ENCODE measurements around the gene NPRL2.

NPRL2 gene

GRCh38 chr3:50302095-50303012, 48.2 kb downstream of the NPRL2 start:
- H3K36me3 ChIP-seq (ENCODE audit: control insufficient read depth, insufficient read depth, low read length) = no peaks in the 10 kb centered on the region
- no peaks in the 10 kb centered on the region for H3K27me3 ChIP-seq (ENCODE audit: control insufficient read depth, insufficient read depth, low read length)
- H3K9ac ChIP-seq (ENCODE audit: low read length) = no peak overlapping the region
- H3K4me1 ChIP-seq (ENCODE audit: control insufficient read depth, insufficient read depth, low read length) = peaks cover 10% of the 10 kb centered on the region
- peak overlapping the region; percentile 12 for H3K4me3 ChIP-seq (ENCODE audit: low read length)
- peak overlapping the region; percentile 12 for H3K27ac ChIP-seq (ENCODE audit: low read depth, low read length)

GRCh38 chr3:50300681-50301254, 49.8 kb downstream of the NPRL2 start:
- Histone ChIP-seq H3K27ac (ENCODE audit: low read depth, low read length) (peak overlapping the region; percentile 87), H3K4me1 (ENCODE audit: control insufficient read depth, insufficient read depth, low read length) (peaks cover 10% of the 10 kb centered on the region), H3K4me3 (ENCODE audit: low read length) (peak overlapping the region; percentile 76)

GRCh38 chr3:50299929-50300680, 50.5 kb downstream of the NPRL2 start:
- H3K4me1 ChIP-seq (ENCODE audit: control insufficient read depth, insufficient read depth, low read length) = peaks cover 10% of the 10 kb centered on the region
- peak overlapping the region; percentile 76 for H3K4me3 ChIP-seq (ENCODE audit: low read length)
- H3K27me3 ChIP-seq (ENCODE audit: control insufficient read depth, insufficient read depth, low read length) = no peaks in the 10 kb centered on the region
- H3K9ac ChIP-seq (ENCODE audit: low read length) = peak overlapping the region; percentile 1
- H3K27ac ChIP-seq (ENCODE audit: low read depth, low read length) = peak overlapping the region; percentile 87
- no peaks in the 10 kb centered on the region for H3K36me3 ChIP-seq (ENCODE audit: control insufficient read depth, insufficient read depth, low read length)

More at GRCh38 chr3:50300681-50301254, 49.8 kb downstream of the NPRL2 start:
- no peaks in the 10 kb centered on the region for H3K36me3 ChIP-seq (ENCODE audit: control insufficient read depth, insufficient read depth, low read length)
- H3K9ac ChIP-seq (ENCODE audit: low read length) = no peak overlapping the region
- H3K27me3 ChIP-seq (ENCODE audit: control insufficient read depth, insufficient read depth, low read length) = no peaks in the 10 kb centered on the region

- H3K36me3 ChIP-seq (ENCODE audit: control insufficient read depth, insufficient read depth, low read length) = no peaks in the 10 kb centered on the region
- peaks cover 10% of the 10 kb centered on the region for H3K4me1 ChIP-seq (ENCODE audit: control insufficient read depth, insufficient read depth, low read length)
- peak overlapping the region; percentile 76 for H3K4me3 ChIP-seq (ENCODE audit: low read length)
- H3K27ac ChIP-seq (ENCODE audit: low read depth, low read length) = peak overlapping the region; percentile 87
- peak overlapping the region; percentile 1 for H3K9ac ChIP-seq (ENCODE audit: low read length)
- no peaks in the 10 kb centered on the region for H3K27me3 ChIP-seq (ENCODE audit: control insufficient read depth, insufficient read depth, low read length)
Measured at GRCh38 chr3:50299638-50299928, 51.0 kb downstream of the NPRL2 start.

GRCh38 chr3:50298836-50299637, 51.5 kb downstream of the NPRL2 start, which contains the start of the genes HYAL3 and NAA80:
Gene HYAL3, minus strand, starts transcription at chr3:50299405. Its CDS starts 3,803 bp downstream, at chr3:50295602.
Gene NAA80, minus strand, starts transcription at chr3:50299405. Its CDS starts 1,942 bp downstream, at chr3:50297463.
- peak within 1 kb of the TSS; percentile 87 for H3K27ac ChIP-seq (ENCODE audit: low read depth, low read length)
- peak within 1 kb of the TSS; percentile 79 for H3K4me3 ChIP-seq (ENCODE audit: low read length)
- peak within 1 kb of the TSS; percentile 96 for H3K9ac ChIP-seq (ENCODE audit: low read length)
- H3K36me3 ChIP-seq (ENCODE audit: control insufficient read depth, insufficient read depth, low read length) = no peaks in the 10 kb centered on the region
- H3K4me1 ChIP-seq (ENCODE audit: control insufficient read depth, insufficient read depth, low read length) = peaks cover 10% of the 10 kb centered on the region
- no peaks in the 10 kb centered on the region for H3K27me3 ChIP-seq (ENCODE audit: control insufficient read depth, insufficient read depth, low read length)

- Histone ChIP-seq H3K27me3 (ENCODE audit: control insufficient read depth, insufficient read depth, low read length) (no peaks in the 10 kb centered on the region), H3K9ac (ENCODE audit: low read length) (peak overlapping the region; percentile 96), H3K4me1 (ENCODE audit: control insufficient read depth, insufficient read depth, low read length) (peaks cover 12% of the 10 kb centered on the region), H3K36me3 (ENCODE audit: control insufficient read depth, insufficient read depth, low read length) (no peaks in the 10 kb centered on the region), H3K4me3 (ENCODE audit: low read length) (peak overlapping the region; percentile 79), H3K27ac (ENCODE audit: low read depth, low read length) (peak overlapping the region; percentile 85)
Measured at GRCh38 chr3:50297896-50298725, 52.5 kb downstream of the NPRL2 start.

DNA sequence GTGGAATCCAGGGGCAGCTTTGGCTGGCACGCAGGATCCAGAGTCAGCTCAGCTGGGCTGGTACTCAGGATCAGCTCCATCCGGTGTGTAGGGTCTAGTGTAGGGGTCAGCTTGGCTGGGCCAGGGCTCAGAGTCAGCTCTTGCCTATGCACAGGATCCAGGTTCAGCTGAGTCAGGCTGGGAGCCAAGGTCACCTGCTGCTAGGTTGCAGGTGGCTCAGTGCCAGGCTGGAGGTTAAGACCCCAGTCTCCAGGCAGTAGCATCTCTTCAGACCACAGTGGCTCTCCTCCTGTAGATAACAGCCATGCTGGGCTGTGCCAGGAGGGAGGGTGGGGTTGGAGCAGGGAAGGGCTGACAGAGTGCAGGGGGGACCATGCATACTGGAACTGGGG, 53.2 kb downstream of the NPRL2 start:
- no peak overlapping the region for H3K27ac ChIP-seq (ENCODE audit: low read depth, low read length)
- H3K4me3 ChIP-seq (ENCODE audit: low read length) = no peak overlapping the region
- H3K9ac ChIP-seq (ENCODE audit: low read length) = no peak overlapping the region

More for the DNA sequence above, 53.2 kb downstream of the NPRL2 start:
- Histone ChIP-seq H3K36me3 (ENCODE audit: control insufficient read depth, insufficient read depth, low read length) (no peaks in the 10 kb centered on the region), H3K27me3 (ENCODE audit: control insufficient read depth, insufficient read depth, low read length) (no peaks in the 10 kb centered on the region), H3K4me1 (ENCODE audit: control insufficient read depth, insufficient read depth, low read length) (peaks cover 19% of the 10 kb centered on the region)

Measured in rectal smooth muscle tissue (tissue), 1 donor.